ENCODE data around the gene SCYL3. TPM values are rescaled to one million over a fixed set of nuclear protein-coding genes. Genes with fewer than 3 reads are reported as not detected.

Gene SCYL3
- total RNA-seq, 1 experiment from 2014 or later, result 7.4 TPM

DNA sequence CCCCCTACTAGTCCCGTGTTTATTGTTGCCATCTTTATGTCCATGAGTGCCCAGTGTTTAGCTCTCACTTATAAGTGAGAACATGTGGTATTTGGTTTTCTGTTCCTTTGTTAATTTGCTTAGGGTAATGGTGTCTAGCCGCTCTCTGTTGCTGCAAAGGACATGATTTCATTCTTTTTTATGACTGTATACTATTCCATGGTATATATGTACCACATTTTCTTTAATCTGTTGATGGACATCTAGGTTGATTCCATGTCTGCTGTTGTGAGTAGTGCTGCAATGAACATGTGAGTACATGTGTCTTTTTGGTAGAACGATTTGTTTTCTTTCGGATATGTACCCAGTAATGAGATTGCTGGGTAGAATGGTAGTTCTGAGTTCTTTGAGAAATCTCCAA lies 54.8 kb downstream of the SCYL3 start:
- Mint-ChIP-seq H3K4me1 (ENCODE audit: insufficient read depth, unreplicated experiment) (peaks cover 6% of the 10 kb centered on the region), H3K4me3 (ENCODE audit: unreplicated experiment) (no peak overlapping the region), H3K36me3 (ENCODE audit: insufficient read depth, unreplicated experiment) (peaks cover 34% of the 10 kb centered on the region), H3K27me3 (ENCODE audit: insufficient read depth, unreplicated experiment) (no peaks in the 10 kb centered on the region), H3K27ac (ENCODE audit: low read depth, unreplicated experiment) (no peak overlapping the region), H3K9me3 (ENCODE audit: unreplicated experiment) (peaks cover 10% of the 10 kb centered on the region)
- TF ChIP-seq, protein P1, sequence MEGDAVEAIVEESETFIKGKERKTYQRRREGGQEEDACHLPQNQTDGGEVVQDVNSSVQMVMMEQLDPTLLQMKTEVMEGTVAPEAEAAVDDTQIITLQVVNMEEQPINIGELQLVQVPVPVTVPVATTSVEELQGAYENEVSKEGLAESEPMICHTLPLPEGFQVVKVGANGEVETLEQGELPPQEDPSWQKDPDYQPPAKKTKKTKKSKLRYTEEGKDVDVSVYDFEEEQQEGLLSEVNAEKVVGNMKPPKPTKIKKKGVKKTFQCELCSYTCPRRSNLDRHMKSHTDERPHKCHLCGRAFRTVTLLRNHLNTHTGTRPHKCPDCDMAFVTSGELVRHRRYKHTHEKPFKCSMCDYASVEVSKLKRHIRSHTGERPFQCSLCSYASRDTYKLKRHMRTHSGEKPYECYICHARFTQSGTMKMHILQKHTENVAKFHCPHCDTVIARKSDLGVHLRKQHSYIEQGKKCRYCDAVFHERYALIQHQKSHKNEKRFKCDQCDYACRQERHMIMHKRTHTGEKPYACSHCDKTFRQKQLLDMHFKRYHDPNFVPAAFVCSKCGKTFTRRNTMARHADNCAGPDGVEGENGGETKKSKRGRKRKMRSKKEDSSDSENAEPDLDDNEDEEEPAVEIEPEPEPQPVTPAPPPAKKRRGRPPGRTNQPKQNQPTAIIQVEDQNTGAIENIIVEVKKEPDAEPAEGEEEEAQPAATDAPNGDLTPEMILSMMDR (IDR thresholded peaks at IDR 0.05; ENCODE audit: unreplicated experiment), result no peak
- BruUV-seq (replicated peaks), result no TSS peak
- ChIA-PET POLR2A (no interaction called here), CTCF (interaction anchor here (1.0 kb wide), 1 partner anchor 12 kb away, joined by 7 read pairs; no protein-coding TSS in a partner anchor)
- no peak for DNase-seq (ENCODE audit: unreplicated experiment)
- intact Hi-C loops (cut with micrococcal nuclease), result no loop called here

DNA sequence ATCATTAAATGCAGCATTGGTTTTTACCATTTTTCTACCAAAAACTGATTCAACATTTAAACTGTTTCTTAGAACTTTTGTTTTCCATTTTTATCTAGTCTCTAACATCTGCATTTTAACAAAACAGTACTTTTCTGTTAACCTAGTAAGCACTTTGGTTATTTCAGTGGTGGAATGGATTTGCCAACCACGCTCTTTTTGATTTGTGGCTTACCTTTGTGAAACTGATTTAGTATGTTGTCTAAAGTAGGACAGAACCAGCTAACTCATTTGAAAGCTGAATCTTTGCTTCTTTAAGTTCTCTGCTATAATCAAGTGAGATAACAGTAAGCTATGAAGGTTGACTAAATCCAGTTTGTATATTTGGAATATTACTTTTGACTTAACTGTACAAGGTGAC lies 57.5 kb downstream of the SCYL3 start:
- no TSS peak for BruUV-seq (replicated peaks)
- ChIA-PET CTCF (interaction anchor here (0.7 to 1.5 kb wide), 4 partner anchors 17 to 41 kb away, joined by 3 to 9 read pairs (median 4); partner anchors contain the start of gene METTL18), POLR2A (interaction anchor here (0.5 to 1.0 kb wide), 3 partner anchors 8 to 342 kb away, joined by 3 read pairs; no protein-coding TSS in a partner anchor)

DNA sequence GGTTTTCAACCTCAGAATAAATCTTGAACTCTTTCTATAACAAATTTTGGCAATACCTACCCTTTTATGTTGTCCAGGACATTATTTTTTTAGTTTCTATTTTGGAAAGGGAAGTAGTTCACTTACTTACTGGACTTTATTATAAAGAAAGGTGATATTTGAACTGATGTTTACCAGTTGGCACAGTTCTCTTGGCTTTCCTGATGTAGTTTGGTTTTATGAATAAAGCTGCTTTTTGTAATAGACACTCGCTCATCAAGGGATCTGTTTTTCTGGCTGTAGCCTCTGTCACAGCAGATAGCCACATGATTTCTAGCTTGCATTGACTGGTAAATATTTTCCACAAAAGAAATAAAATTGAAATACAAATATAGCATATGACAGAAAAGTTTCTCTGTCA lies 58.0 kb downstream of the SCYL3 start:
- no peak for DNase-seq (ENCODE audit: unreplicated experiment)
- intact Hi-C loops (cut with micrococcal nuclease), result no loop called here
- Mint-ChIP-seq H3K9me3 (ENCODE audit: unreplicated experiment) (peaks cover 2% of the 10 kb centered on the region), H3K4me3 (ENCODE audit: unreplicated experiment) (no peak overlapping the region), H3K27ac (ENCODE audit: low read depth, unreplicated experiment) (no peak overlapping the region), H3K27me3 (ENCODE audit: insufficient read depth, unreplicated experiment) (no peaks in the 10 kb centered on the region), H3K36me3 (ENCODE audit: insufficient read depth, unreplicated experiment) (peaks cover 30% of the 10 kb centered on the region), H3K4me1 (ENCODE audit: insufficient read depth, unreplicated experiment) (peaks cover 6% of the 10 kb centered on the region)
- ChIA-PET CTCF (interaction anchor here (0.7 to 1.5 kb wide), 4 partner anchors 20 to 44 kb away, joined by 3 to 9 read pairs (median 4); partner anchors contain the start of gene METTL18), POLR2A (interaction anchor here (0.5 to 1.0 kb wide), 2 partner anchors 12 to 342 kb away, joined by 3 read pairs; no protein-coding TSS in a partner anchor)
- TF ChIP-seq, protein P1 (IDR thresholded peaks at IDR 0.05; ENCODE audit: unreplicated experiment), result no peak
- no TSS peak for BruUV-seq (replicated peaks)

More for the DNA sequence above, 57.5 kb downstream of the SCYL3 start:
- Mint-ChIP-seq H3K36me3 (ENCODE audit: insufficient read depth, unreplicated experiment) (peaks cover 36% of the 10 kb centered on the region), H3K4me3 (ENCODE audit: unreplicated experiment) (no peak overlapping the region), H3K27me3 (ENCODE audit: insufficient read depth, unreplicated experiment) (no peaks in the 10 kb centered on the region), H3K27ac (ENCODE audit: low read depth, unreplicated experiment) (peak overlapping the region; percentile 9), H3K4me1 (ENCODE audit: insufficient read depth, unreplicated experiment) (peaks cover 6% of the 10 kb centered on the region), H3K9me3 (ENCODE audit: unreplicated experiment) (peaks cover 8% of the 10 kb centered on the region)
- intact Hi-C loops (cut with micrococcal nuclease), result no loop called here
- TF ChIP-seq, protein P1 (IDR thresholded peaks at IDR 0.05; ENCODE audit: unreplicated experiment), result no peak
- DNase-seq (ENCODE audit: unreplicated experiment), result no peak

DNA sequence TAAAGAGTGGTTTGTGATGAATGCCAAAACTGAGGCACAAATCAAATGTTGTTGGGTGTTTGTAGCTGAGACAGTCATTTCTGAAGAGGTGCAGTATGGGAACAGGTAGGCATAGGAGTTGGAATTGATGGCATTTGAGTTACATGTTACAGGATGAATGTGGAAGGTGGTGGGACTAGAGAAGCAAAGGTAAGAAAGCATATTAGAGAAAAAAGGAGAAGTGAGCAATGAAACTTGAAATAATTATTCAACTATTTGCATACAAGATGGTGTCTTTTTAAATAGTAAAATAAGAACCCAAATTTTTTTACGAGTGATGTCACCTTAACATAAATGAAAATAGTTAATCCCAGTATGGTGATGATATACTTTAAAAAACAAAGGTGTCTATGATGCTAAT lies 58.8 kb downstream of the SCYL3 start:
- no peak for DNase-seq (ENCODE audit: unreplicated experiment)
- Mint-ChIP-seq H3K36me3 (ENCODE audit: insufficient read depth, unreplicated experiment) (peaks cover 28% of the 10 kb centered on the region), H3K27me3 (ENCODE audit: insufficient read depth, unreplicated experiment) (no peaks in the 10 kb centered on the region), H3K9me3 (ENCODE audit: unreplicated experiment) (no peaks in the 10 kb centered on the region), H3K4me1 (ENCODE audit: insufficient read depth, unreplicated experiment) (peaks cover 6% of the 10 kb centered on the region), H3K27ac (ENCODE audit: low read depth, unreplicated experiment) (no peak overlapping the region), H3K4me3 (ENCODE audit: unreplicated experiment) (no peak overlapping the region)
- no TSS peak for BruUV-seq (replicated peaks)
- intact Hi-C loops (cut with micrococcal nuclease), result no loop called here
- ChIA-PET CTCF (no interaction called here), POLR2A (no interaction called here)
- TF ChIP-seq, protein P1 (IDR thresholded peaks at IDR 0.05; ENCODE audit: unreplicated experiment), result no peak
